GM12892 (cell line): ENCODE data around the gene ARPC4.

ENCODE experiments used
- DNase-seq: peaks from one replicate; pipeline ENCODE4 v3.0.0; 2011; ENCODE audit not compliant: insufficient read length
- FAIRE-seq: peaks from 2 replicates; lab custom pipeline; 2011; peaks lifted over from hg19 to GRCh38; lab: Jason Lieb, UNC
- POLR2A ChIP-seq: IDR thresholded peaks from 2 replicates; pipeline ENCODE4 v1.6.1; 2011; ENCODE audit warnings: low read depth, low read length, control low read depth
- POLR2AphosphoS5 ChIP-seq: IDR thresholded peaks from 2 replicates; pipeline ENCODE4 v1.6.1; 2011; ENCODE audit warnings: low read depth, low read length, control low read depth
- TAF1 ChIP-seq: IDR thresholded peaks from 2 replicates; pipeline ENCODE4 v1.6.1; 2011; ENCODE audit warnings: low read depth, mild to moderate bottlenecking, control low read depth, low read length, borderline replicate concordance

The ARPC4 gene

DNA sequence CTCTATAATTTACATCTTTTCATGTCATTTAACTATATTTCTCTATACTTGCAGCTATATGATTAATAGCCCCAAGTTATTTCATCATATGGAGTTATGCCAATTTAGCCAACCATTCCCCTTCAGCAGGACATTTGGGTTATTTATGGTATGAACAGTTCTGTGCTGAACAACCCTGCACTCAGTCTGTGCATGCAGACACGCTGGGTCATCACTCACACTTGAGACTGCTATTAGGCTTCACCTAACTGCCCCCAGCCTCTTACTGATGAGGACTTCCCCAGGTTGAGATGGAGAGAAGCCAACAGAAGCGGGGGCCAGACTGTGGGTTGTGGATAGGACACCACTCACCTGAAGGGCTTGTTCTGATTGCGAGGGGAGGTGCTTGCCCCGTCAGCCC is 7.9 kb upstream of the ARPC4 start:
- no peak for DNase-seq
- FAIRE-seq: no peak
- TF ChIP-seq POLR2AphosphoS5 (no peak), POLR2A (no peak), TAF1 (no peak)

DNA sequence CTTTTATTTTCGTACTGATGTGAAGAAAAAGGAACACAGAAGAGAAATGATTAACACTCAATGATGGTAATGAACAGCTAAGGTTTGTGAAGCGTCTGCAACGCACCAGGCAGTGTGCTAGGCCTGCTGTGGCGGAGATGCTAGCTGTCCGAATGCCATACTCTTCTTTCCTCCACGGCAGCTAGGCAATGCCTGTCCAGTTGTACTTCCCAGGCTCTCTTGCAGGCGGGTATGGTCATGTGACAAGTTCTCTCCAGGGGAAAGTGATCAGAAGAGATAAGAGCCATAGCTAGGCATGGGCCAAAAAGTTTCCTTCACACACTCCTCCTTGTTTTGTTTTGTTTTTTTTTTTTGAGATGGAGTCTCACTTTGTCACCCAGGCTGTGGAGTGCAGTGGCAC is 7.3 kb upstream of the ARPC4 start:
- TF ChIP-seq TAF1: no peak
- no peak for TF ChIP-seq POLR2AphosphoS5
- TF ChIP-seq POLR2A: no peak
- FAIRE-seq (no peak), DNase-seq (no peak)

DNA sequence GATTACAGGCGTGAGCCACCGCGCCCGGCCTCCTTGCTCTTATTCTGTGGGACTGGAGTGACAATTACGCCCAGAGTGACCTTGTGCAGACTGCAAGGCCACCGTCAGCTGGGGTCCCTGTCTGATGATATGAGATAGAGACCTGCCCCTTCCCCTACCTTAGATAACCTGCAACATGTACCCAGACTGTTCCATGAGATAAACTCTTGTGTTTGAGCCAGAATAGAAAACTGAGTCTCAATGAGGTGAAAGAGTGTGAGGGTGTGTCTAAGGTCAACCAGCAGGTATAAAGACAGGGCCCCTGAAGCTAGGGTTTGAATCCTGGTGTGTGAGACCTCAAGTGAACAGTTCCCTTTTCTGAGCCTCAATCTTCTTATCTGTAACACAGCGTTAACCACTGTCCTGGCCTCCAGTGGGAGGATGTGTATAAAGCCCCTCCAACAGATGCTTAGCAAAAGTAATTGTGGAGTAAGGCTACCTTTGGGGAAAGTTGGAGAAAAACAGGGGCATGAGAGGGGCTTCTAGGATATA is 6.6 kb upstream of the ARPC4 start:
- no peak for DNase-seq
- no peak for TF ChIP-seq POLR2A
- no peak for TF ChIP-seq TAF1
- TF ChIP-seq POLR2AphosphoS5: no peak
- FAIRE-seq: no peak

DNA sequence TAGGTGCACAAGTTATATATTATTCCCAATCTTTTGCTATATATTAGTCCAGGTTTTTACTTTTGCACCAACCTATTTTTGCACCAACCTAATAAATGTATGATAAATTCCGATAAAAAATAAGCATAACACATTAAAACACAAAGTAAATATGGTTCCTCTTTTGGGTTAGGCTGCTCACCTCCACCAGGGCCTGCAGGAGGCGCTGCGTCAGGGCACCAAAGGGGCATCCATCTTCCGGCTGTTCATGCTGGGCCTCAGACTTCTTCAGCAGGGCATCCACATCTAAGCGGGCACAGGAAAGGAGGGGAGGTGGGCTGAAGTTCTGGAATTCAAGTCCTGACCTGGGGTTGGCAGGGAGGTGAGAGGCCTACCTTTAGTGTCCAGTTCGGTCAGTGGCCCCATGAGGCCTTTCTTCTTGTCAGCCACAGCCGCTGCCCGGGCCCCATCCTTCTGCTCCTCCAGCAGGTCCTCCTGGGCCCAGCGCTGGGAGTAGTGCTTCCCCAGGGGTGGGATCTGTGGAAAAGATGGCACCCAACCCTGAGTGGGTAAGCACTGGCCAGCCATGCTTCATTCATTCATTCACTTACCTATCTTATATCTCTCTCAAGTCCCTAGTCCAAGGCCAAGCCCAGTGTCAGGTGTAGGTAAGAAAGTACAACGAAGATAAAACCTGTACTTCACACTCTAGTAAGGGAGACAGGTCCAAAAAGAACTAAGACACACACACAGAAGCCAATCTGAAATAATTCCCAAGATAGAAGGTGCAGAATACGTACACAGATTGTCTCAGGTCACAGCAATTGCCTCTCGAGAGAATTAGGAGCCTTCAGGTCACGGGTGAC is 5.8 kb upstream of the ARPC4 start:
- TF ChIP-seq POLR2A: no peak
- no peak for TF ChIP-seq TAF1
- TF ChIP-seq POLR2AphosphoS5: no peak
- no peak for FAIRE-seq
- no peak for DNase-seq

DNA sequence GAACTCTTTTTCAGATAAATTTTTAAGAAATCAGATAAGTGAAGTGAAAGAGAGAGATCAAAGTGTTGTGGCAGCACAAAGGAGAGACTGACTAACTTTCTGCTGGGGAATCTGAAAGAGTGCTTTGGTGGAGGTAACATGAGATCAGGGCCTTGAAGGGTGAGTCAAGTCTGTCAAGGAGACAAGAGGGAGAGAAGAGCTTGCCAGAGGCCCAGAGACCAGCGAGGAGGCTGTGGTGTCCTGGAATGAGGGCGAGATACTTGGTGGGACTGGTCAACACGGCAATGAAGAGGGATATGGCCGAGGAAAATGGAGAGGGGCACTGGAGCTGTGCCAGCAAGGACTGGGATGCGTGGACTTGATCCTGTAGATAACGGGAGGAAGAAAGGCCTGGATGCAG is 5.2 kb upstream of the ARPC4 start:
- no peak for DNase-seq
- no peak for FAIRE-seq
- TF ChIP-seq POLR2AphosphoS5 (no peak), POLR2A (no peak), TAF1 (no peak)

DNA sequence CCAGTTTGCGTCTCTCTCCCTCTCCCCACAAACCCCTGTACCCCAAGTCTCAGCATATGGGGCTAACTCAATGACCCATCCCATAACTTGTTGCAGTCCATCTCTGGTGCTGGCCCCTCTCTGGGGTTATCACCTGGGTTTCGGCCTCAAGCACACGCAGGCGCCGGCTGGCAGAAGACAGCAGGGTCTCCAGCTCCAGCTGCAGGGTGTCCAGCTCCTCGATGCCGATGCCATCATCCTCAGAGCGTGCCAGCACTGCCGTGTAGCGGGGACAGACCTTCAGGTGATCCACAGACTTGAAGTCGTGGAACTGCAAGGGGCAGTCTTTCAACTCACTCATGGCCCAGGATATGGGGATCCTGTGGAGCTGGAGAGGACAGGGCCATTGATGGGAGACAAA is 1.8 kb upstream of the ARPC4 start:
- TF ChIP-seq POLR2A (peak; percentile 16; the same call in 1 of the 2 replicates), POLR2AphosphoS5 (no peak)
- FAIRE-seq: no peak
- DNase-seq: no peak

DNA sequence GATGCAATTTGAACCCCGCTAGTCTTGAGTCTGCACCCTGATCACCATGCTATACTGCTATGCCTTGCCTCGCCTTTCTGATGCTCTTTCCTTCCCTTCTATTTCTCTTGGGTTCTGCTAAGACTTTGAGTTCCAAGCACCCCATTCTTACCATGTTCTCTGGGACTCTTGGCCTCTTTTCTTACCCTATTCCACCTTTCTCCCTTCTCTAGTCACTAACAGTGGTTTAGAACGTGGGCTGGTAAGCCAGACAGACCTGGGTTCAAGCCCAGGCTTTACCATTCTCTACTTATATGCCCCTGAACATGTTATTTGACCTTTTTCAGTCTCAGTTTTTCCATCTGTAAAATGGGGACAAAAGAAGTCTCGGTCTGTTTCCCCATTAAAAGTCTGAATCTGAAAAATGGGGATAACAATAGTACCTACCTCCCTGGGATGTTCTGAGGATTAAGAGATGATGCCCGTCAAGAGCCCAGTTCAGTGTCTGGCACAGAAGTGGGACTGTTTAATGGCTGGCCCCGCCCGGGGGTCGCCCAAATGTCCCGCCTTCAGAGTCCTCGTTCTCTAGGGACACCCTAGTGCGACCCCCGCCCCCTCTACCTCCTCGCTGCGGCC is 985 bp upstream of the ARPC4 start:
- TF ChIP-seq TAF1: no peak
- TF ChIP-seq POLR2AphosphoS5: no peak
- TF ChIP-seq POLR2A: no peak; the same call in none of the 2 replicates
- DNase-seq (no peak), FAIRE-seq (no peak)

DNA sequence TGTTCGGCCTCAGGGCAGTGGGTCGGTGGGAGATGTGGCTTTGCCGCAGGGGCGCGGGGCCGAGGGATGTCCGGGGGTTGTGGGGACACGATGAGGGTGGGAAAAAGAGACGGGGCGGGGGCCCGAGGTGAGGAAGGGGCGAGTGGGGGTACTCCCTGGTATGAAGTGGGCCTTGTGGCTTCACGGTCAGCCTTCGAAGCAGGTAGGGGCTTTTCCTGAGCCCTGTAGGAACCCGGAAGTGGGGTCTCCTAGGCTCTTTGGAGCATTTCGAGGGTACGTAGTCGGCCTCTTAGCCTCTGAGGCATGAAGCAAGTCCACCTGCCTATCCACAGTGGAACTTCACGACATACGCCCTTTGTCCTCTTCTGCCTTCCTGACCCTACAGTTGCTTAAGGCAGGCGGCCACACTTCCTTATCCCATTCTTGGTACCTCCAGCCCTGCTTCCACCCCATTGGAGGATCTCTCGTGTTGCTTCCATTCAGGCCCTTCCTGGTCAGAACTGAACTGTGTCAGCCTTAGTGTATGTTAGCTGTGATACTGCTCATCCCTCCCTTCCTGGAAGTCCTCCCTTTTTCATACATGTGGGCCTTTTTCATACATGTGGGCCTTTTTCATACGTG is 389 bp downstream of the ARPC4 start:
- DNase-seq (no peak), FAIRE-seq (peak; percentile 27)

DNA sequence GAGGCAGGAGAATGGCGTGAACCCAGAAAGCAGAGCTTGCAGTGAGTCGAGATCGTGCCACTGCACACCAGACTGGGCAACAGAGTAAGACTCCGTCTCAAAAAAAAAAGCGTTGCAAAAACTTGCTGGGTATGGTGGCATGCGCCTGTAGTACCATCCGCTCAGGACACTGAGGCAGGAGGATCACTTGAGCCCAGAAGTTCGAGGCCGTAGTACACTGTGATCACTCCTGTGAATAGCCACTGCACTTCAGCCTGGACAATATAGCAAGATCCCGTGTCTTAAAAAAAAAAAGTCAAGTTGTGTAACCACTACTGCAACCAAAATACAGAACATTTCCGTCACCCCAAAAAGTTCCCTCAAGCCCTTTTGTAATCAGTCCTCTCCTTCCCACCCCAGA is 1.5 kb downstream of the ARPC4 start:
- DNase-seq: no peak
- no peak for TF ChIP-seq POLR2AphosphoS5
- no peak for TF ChIP-seq TAF1
- TF ChIP-seq POLR2A: no peak; the same call in 1 of the 2 replicates
- no peak for FAIRE-seq

More for the DNA sequence above, 389 bp downstream of the ARPC4 start:
- peak; percentile 81 for TF ChIP-seq POLR2A
- peak; percentile 92 for TF ChIP-seq POLR2AphosphoS5
- no peak for TF ChIP-seq TAF1

DNA sequence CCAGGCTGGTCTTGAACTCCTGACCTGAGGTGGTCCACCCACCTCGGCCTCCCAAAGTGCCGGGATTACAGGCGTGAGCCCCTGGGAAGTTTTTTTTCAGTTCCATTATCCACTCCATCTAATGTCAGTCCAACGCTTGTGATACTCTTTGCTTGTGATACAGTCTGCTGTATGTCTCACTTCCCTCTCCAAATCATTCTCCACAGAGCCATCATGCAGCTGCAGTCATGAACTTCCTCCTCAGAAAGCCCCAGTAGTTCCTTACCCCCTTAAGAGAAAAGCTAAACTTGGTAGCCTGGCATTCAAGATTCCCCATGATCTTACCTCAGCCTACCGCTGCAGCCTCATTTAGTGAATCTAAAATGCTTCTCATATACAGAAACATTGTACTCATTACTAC is 2.3 kb downstream of the ARPC4 start:
- TF ChIP-seq POLR2A: no peak
- no peak for TF ChIP-seq POLR2AphosphoS5
- TF ChIP-seq TAF1: no peak
- no peak for DNase-seq
- peak; percentile 46 for FAIRE-seq
